GM12878 (cell line): Measurements from ENCODE around the gene FAM177B. TPM values are rescaled to one million over a fixed set of nuclear protein-coding genes. Genes with fewer than 3 reads are reported as not detected.

Source experiments
- ATAC-seq: fragments of 200-7000 bp; cut with Tn5 transposase; 3 replicates; pipeline ENCODE4 v1.9.1; 2020; ENCODE audit warnings: mild to moderate bottlenecking, moderate library complexity
- BruUV-seq: library from RNA; stranded (reverse); fragments of 400-500 nt; replicated peaks from 2 replicates; lab custom pipeline; 2021; lab: Mats Ljungman, UMichigan
- CTCF ChIA-PET: fragments of 300-600 bp; sonication (Branson Sonifier 250); formaldehyde crosslinking; extraction: SDS; loops from one replicate; lab custom pipeline; 2021; ENCODE audit warnings: inconsistent platforms; lab: Yijun Ruan, JAX
- POLR2A ChIA-PET: fragments of 350-600 bp; formaldehyde crosslinking; extraction: SDS; loops from one replicate; lab custom pipeline; 2021; ENCODE audit warnings: inconsistent platforms; lab: Charles Lee
- RAD21 ChIA-PET: fragments of 300-600 bp; sonication (Branson Sonifier 250); formaldehyde crosslinking; loops from one replicate; lab custom pipeline; 2023; ENCODE audit warnings: antibody characterized with exemption; ENCODE audit not compliant: unreplicated experiment; lab: Charles Lee
- SMC1A ChIA-PET: fragments of 300-600 bp; sonication (Branson Sonifier 250); formaldehyde crosslinking; loops from one replicate; lab custom pipeline; 2023; ENCODE audit not compliant: unreplicated experiment, uncharacterized antibody; lab: Charles Lee
- DNase-seq: peaks from one replicate; pipeline ENCODE4 v3.0.0-alpha.2; 2011; ENCODE audit warnings: low read depth, low spot score
- FAIRE-seq: peaks from 3 replicates; lab custom pipeline; 2011; peaks lifted over from hg19 to GRCh38; lab: Jason Lieb, UNC
- H2AFZ ChIP-seq: 2 replicates; pipeline ENCODE4 v1.6.0; 2011; ENCODE audit warnings: low read depth, low read length, control low read depth; ENCODE audit not compliant: control insufficient read depth
- H3K27ac ChIP-seq: 2 replicates; pipeline ENCODE4 v1.5.1; 2011; ENCODE audit warnings: control low read depth; ENCODE audit not compliant: control insufficient read depth, insufficient read depth
- H3K27me3 ChIP-seq, 2 experiments: replicated peaks in 1 of 2; 2 replicates each; pipeline versions ENCODE4 v1.6.0 to v1.6.1; 2011; ENCODE audit warnings: low read length in 1 of 2; ENCODE audit not compliant: control insufficient read depth in 2 of 2, insufficient read depth in 2 of 2
- H3K36me3 ChIP-seq, 2 experiments: 2 replicates each; pipeline ENCODE4 v1.5.1; 2011; ENCODE audit warnings: low read length in 1 of 2; ENCODE audit not compliant: control insufficient read depth in 2 of 2, insufficient read depth in 2 of 2
- H3K4me1 ChIP-seq: 2 replicates; pipeline ENCODE4 v1.6.1; 2011; ENCODE audit warnings: mild to moderate bottlenecking, low read length, moderate library complexity, mixed read lengths; ENCODE audit not compliant: control insufficient read depth, insufficient read depth
- H3K4me2 ChIP-seq: 2 replicates; pipeline ENCODE4 v1.6.0; 2011; ENCODE audit warnings: control low read depth; ENCODE audit not compliant: control insufficient read depth, insufficient read depth
- H3K4me3 ChIP-seq: fragments of 200-600 bp; sonication (generic); 2 replicates; pipeline ENCODE4 v1.5.1; 2016
- H3K79me2 ChIP-seq: 2 replicates; pipeline ENCODE4 v1.6.0; 2011; ENCODE audit warnings: low read length; ENCODE audit not compliant: control insufficient read depth, insufficient read depth
- H3K9ac ChIP-seq: 2 replicates; pipeline ENCODE4 v1.8.0; 2011; ENCODE audit warnings: low read length, control low read depth, mixed read lengths; ENCODE audit not compliant: control insufficient read depth, insufficient read depth
- H3K9me3 ChIP-seq: replicated peaks from 3 replicates; pipeline ENCODE4 v1.5.1; 2011; ENCODE audit warnings: mild to moderate bottlenecking, low read length; ENCODE audit not compliant: control insufficient read depth, insufficient read depth
- H4K20me1 ChIP-seq: 2 replicates; pipeline ENCODE4 v1.6.0; 2011; ENCODE audit not compliant: control insufficient read depth, insufficient read depth
- BACH1 ChIP-seq: fragments of 450-650 bp; IDR thresholded peaks from 2 replicates; pipeline ENCODE4 v1.6.1; 2017; ENCODE audit warnings: mild to moderate bottlenecking, borderline replicate concordance
- CREM ChIP-seq: IDR thresholded peaks from 2 replicates; pipeline ENCODE4 v1.6.1; 2014; ENCODE audit warnings: antibody characterized with exemption, low read depth
- ETV6 ChIP-seq, 2 experiments: fragments of 450-650 bp in 1 of 2; IDR thresholded peaks in 1 of 2; conservative IDR thresholded peaks in 1 of 2; 2 replicates each; pipeline ENCODE4 v1.6.1; 2014; ENCODE audit warnings: antibody characterized with exemption in 1 of 2, borderline replicate concordance in 1 of 2, low read depth in 1 of 2, mild to moderate bottlenecking in 1 of 2, moderate library complexity in 1 of 2
- FOS ChIP-seq: IDR thresholded peaks from 3 replicates; pipeline ENCODE4 v1.6.1; 2011; ENCODE audit warnings: borderline replicate concordance; ENCODE audit not compliant: insufficient read length; ENCODE audit errors: extremely low read depth
- JUNB ChIP-seq: IDR thresholded peaks from 2 replicates; pipeline ENCODE4 v1.6.1; 2016; ENCODE audit warnings: antibody characterized with exemption, mild to moderate bottlenecking
- MTA2 ChIP-seq: fragments of 450-650 bp; IDR thresholded peaks from 2 replicates; pipeline ENCODE4 v1.6.1; 2016; ENCODE audit warnings: low read depth, mild to moderate bottlenecking, moderate library complexity
- POU2F2 ChIP-seq: IDR thresholded peaks from 3 replicates; pipeline ENCODE4 v1.6.1; 2011; ENCODE audit warnings: low read depth, mild to moderate bottlenecking, low read length, borderline replicate concordance
- ZNF24 ChIP-seq: fragments of 450-650 bp; IDR thresholded peaks from 2 replicates; pipeline ENCODE4 v1.6.1; 2017; ENCODE audit warnings: antibody characterized with exemption, mild to moderate bottlenecking
- ZSCAN29 ChIP-seq: fragments of 450-650 bp; IDR thresholded peaks from 2 replicates; pipeline ENCODE4 v1.6.1; 2017; ENCODE audit warnings: mild to moderate bottlenecking, moderate library complexity
- WGBS: methylation state at CpG from one replicate; pipeline ENCODE4 v1.1.6; 2016; ENCODE audit warnings: low lambda C conversion rate; ENCODE audit not compliant: insufficient replicate concordance, insufficient coverage; ENCODE audit errors: missing lambda C conversion rate; 5-methylcytosine and 5-hydroxymethylcytosine counted together
- in situ Hi-C: fragments of 300-500 bp; cut with MboI; formaldehyde crosslinking; loops from 9 replicates; pipeline ENCODE4 v1.14.3; 2018; ENCODE audit warnings: mixed read lengths
- intact Hi-C: fragments of 100-400 bp; cut with micrococcal nuclease; formaldehyde crosslinking; loops from one replicate; pipeline ENCODE4 v1.14.2; 2022; ENCODE audit not compliant: unreplicated experiment
- polyA plus RNA-seq, 11 experiments: library from polyadenylated mRNA; depleted of rRNA in 4 of 11; unstranded in 6 of 11; stranded (reverse) in 5 of 11; fragments of >200 nt; fragmentation: Nextera tagmentation in 4 of 11; fragmentation: Illumina TruSeq in 1 of 11; extraction: Ambion mirVana in 4 of 11; extraction: Trizol in 1 of 11; gene quantifications; 1 replicate in 1 of 11; 2 replicates in 10 of 11; pipeline versions ENCODE4 v1.2.1 to v1.2.3, GENCODE V29; 2011 to 2016; ENCODE audit warnings: inconsistent platforms in 2 of 11, missing spikeins in 2 of 11, low read depth in 1 of 11
- total RNA-seq, 4 experiments: library from RNA; depleted of rRNA in 3 of 4; stranded (reverse); fragments of >200 nt in 3 of 4; fragmentation: Illumina TruSeq in 1 of 4; extraction: Trizol in 1 of 4; gene quantifications; 2 replicates each; pipeline versions ENCODE4 v1.2.1 to v1.2.3, GENCODE V29; 2013 to 2021
- TF ChIP-seq, protein P1 (sequence below): fragments of 450-650 bp; IDR thresholded peaks from 2 replicates; pipeline ENCODE4 v1.6.1; 2017; ENCODE audit warnings: mild to moderate bottlenecking
- TF ChIP-seq, protein P2 (sequence below): IDR thresholded peaks from 2 replicates; pipeline ENCODE4 v1.6.1; 2012; ENCODE audit warnings: mild to moderate bottlenecking, low read depth, low read length

Gene FAM177B
- total and polyA plus RNA-seq, 10 of the 15 experiments (the other 5 are each of a cell fraction or from before 2014, with no cell fraction given) = 0.06 TPM; not detected in 9

DNA sequence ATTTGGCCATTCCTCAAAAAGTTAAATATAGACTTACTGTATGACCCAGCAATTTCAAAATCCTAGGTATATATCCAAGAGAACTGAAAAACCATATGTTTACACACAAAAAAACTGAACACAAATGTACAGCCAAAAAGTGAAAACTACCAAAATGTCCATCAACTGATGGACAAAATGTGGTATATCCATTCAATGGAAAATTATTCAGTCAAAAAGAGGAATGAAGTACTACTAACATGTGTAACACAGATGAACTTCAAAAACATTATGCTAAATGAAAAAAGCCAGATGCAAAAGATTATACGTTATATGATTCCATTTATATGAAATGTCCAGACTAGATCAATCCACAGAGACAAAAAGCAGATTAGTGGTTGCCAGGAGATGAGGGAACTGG, 32.7 kb upstream of the FAM177B start:
- ChIA-PET SMC1A (interaction anchor here (0.7 to 1.5 kb wide), 2 partner anchors 18 to 883 kb away, joined by 3 read pairs; no protein-coding TSS in a partner anchor), RAD21 (interaction anchor here (1.4 kb wide), 1 partner anchor 8 kb away, joined by 3 read pairs; the partner anchor contains the start of genes AIDA and BROX), CTCF (interaction anchor here (1.3 to 1.5 kb wide), 2 partner anchors 15 to 35 kb away, joined by 3 to 4 read pairs; no protein-coding TSS in a partner anchor), POLR2A (no interaction called here)
- Histone ChIP-seq H3K9me3 (no peaks in the 10 kb centered on the region; the same call in 2 of the 3 replicates), H3K79me2 (peaks cover 4% of the 10 kb centered on the region), H2AFZ (no peak overlapping the region), H3K27ac (no peak overlapping the region), H3K4me1 (no peaks in the 10 kb centered on the region), H3K36me3 (0 out of 4 replicates have a peak, but pooled peaks cover 0 to 4% of the 10 kb centered on the region in 2 experiments), H3K9ac (no peak overlapping the region), H3K4me2 (no peak overlapping the region), H4K20me1 (no peaks in the 10 kb centered on the region), H3K27me3 (no peaks in the 10 kb centered on the region), H3K4me3 (no peak overlapping the region)
- TF ChIP-seq, protein P1, sequence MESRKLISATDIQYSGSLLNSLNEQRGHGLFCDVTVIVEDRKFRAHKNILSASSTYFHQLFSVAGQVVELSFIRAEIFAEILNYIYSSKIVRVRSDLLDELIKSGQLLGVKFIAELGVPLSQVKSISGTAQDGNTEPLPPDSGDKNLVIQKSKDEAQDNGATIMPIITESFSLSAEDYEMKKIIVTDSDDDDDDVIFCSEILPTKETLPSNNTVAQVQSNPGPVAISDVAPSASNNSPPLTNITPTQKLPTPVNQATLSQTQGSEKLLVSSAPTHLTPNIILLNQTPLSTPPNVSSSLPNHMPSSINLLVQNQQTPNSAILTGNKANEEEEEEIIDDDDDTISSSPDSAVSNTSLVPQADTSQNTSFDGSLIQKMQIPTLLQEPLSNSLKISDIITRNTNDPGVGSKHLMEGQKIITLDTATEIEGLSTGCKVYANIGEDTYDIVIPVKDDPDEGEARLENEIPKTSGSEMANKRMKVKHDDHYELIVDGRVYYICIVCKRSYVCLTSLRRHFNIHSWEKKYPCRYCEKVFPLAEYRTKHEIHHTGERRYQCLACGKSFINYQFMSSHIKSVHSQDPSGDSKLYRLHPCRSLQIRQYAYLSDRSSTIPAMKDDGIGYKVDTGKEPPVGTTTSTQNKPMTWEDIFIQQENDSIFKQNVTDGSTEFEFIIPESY = no peak
- 100% methylated on average over 1 of the region's 1 CpG for WGBS
- intact Hi-C loops (no loop called here), in situ Hi-C loops (no loop called here)
- no peak for FAIRE-seq
- no peak for DNase-seq
- no peak for ATAC-seq
- no TSS peak for BruUV-seq

DNA sequence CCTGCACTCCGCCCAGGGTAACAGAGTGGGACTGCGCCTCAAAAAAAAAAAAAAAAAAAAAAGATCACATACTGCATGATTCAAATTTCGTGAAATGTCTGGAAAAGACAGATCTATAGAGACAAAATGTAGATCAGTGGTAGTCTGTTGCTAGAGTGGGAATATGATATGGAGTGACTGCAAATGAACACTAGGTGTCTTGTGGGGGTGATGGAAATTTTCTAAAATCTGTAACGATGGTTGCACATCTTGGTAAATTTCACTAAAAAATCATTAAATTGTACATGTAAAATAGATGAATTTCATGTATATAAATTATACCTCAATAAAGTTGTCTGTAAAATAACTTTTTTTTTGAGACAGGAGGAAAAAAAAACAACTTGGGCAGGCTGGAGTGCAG, 30.2 kb upstream of the FAM177B start:
- intact Hi-C loops = no loop called here
- POLR2A ChIA-PET = no interaction called here
- CTCF ChIA-PET = no interaction called here
- no peaks in the 10 kb centered on the region for H4K20me1 ChIP-seq
- H3K27me3 ChIP-seq = no peaks in the 10 kb centered on the region
- H3K4me1 ChIP-seq = no peaks in the 10 kb centered on the region
- TF ChIP-seq ZSCAN29 (no peak), POU2F2 (no peak), BACH1 (no peak), MTA2 (no peak), ETV6 (conservative IDR thresholded peaks at IDR 0.05 in 1 of 2, IDR thresholded peaks at IDR 0.05 in 1 of 2; ENCODE audit: borderline replicate concordance in 1 of 2, low read depth in 1 of 2) (no peak), CREM (no peak), FOS (no peak), ZNF24 (no peak), JUNB (no peak)
- TF ChIP-seq, protein P2, sequence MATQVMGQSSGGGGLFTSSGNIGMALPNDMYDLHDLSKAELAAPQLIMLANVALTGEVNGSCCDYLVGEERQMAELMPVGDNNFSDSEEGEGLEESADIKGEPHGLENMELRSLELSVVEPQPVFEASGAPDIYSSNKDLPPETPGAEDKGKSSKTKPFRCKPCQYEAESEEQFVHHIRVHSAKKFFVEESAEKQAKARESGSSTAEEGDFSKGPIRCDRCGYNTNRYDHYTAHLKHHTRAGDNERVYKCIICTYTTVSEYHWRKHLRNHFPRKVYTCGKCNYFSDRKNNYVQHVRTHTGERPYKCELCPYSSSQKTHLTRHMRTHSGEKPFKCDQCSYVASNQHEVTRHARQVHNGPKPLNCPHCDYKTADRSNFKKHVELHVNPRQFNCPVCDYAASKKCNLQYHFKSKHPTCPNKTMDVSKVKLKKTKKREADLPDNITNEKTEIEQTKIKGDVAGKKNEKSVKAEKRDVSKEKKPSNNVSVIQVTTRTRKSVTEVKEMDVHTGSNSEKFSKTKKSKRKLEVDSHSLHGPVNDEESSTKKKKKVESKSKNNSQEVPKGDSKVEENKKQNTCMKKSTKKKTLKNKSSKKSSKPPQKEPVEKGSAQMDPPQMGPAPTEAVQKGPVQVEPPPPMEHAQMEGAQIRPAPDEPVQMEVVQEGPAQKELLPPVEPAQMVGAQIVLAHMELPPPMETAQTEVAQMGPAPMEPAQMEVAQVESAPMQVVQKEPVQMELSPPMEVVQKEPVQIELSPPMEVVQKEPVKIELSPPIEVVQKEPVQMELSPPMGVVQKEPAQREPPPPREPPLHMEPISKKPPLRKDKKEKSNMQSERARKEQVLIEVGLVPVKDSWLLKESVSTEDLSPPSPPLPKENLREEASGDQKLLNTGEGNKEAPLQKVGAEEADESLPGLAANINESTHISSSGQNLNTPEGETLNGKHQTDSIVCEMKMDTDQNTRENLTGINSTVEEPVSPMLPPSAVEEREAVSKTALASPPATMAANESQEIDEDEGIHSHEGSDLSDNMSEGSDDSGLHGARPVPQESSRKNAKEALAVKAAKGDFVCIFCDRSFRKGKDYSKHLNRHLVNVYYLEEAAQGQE = no peak
- TF ChIP-seq, all 136 proteins: peak for 0
- Histone ChIP-seq H3K4me3 (no peak overlapping the region), H2AFZ (no peak overlapping the region), H3K79me2 (peaks cover 19% of the 10 kb centered on the region), H3K36me3 (no peaks in the 10 kb centered on the region), H3K27ac (no peak overlapping the region), H3K9ac (no peak overlapping the region), H3K9me3 (no peaks in the 10 kb centered on the region; the same call in 2 of the 3 replicates), H3K4me2 (no peak overlapping the region)
- BruUV-seq = no TSS peak
- DNase-seq (no peak), FAIRE-seq (no peak), ATAC-seq (no peak)
- RAD21 ChIA-PET = interaction anchor here (1.2 kb wide), 1 partner anchor 10 kb away, joined by 3 read pairs; no protein-coding TSS in a partner anchor
- in situ Hi-C loops = no loop called here
- 75% methylated on average over 4 of the region's 4 CpGs for WGBS
- SMC1A ChIA-PET = interaction anchor here (0.7 kb wide), 1 partner anchor 14 kb away, joined by 3 read pairs; no protein-coding TSS in a partner anchor
